Type B pancreatic cell (in vitro differentiated cells): ENCODE results near the gene MAML2. TPM values are rescaled to one million over a fixed set of nuclear protein-coding genes. Genes with fewer than 3 reads are reported as not detected.

Experiments
- DNase-seq: peaks from one replicate; pipeline ENCODE4 v3.0.0; 2021; ENCODE audit warnings: mixed read lengths; ENCODE audit not compliant: unreplicated experiment; ENCODE audit errors: extremely low spot score
- H3K27ac Mint-ChIP-seq: 2 replicates; pipeline ENCODE4 v1.8.0; 2021; ENCODE audit warnings: mild to moderate bottlenecking, mixed read lengths
- H3K27me3 Mint-ChIP-seq: 2 replicates; pipeline ENCODE4 v1.8.0; 2021; ENCODE audit warnings: mixed read lengths
- H3K36me3 Mint-ChIP-seq: 2 replicates; pipeline ENCODE4 v1.8.0; 2021; ENCODE audit warnings: mixed read lengths
- H3K4me1 Mint-ChIP-seq: one replicate; pipeline ENCODE4 v1.8.0; 2021; ENCODE audit warnings: mixed read lengths; ENCODE audit not compliant: unreplicated experiment
- H3K4me3 Mint-ChIP-seq: 2 replicates; pipeline ENCODE4 v1.8.0; 2021; ENCODE audit warnings: mild to moderate bottlenecking, mixed read lengths
- H3K9me3 Mint-ChIP-seq: 2 replicates; pipeline ENCODE4 v1.8.0; 2021; ENCODE audit warnings: mixed read lengths
- CTCF ChIP-seq: fragments of 200-600 bp; sonication (generic); conservative IDR thresholded peaks from 2 replicates; pipeline ENCODE4 v1.5.0; 2021; ENCODE audit warnings: antibody characterized with exemption, mild to moderate bottlenecking
- total RNA-seq: library from RNA; stranded (reverse); gene quantifications from 2 replicates; pipeline ENCODE4 v1.2.1, GENCODE V29; 2021; ENCODE audit warnings: low replicate concordance

The MAML2 gene
- total RNA-seq, 1 donor from 2014 or later: 20.8 TPM

DNA sequence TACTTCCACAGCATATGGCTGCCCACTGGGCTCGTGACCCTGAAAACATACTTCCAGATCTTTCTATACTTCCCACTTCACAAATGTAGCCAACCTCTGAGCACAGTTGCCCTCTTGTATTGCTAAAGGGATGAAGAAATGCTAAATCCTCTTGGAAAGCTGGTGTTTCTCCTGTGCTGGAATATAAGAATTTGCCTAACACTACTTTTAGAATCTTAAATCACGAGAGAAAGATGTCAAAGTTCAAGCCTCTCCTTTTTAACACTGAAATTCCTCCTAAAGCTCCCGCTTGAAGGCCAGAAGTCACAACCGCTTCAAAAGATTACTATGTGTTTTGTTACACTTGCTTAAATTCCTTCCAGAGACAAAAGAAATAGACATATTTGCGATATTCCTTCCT is 21.9 kb downstream of the MAML2 start:
- no peak for DNase-seq
- Mint-ChIP-seq H3K27ac (no peak overlapping the region), H3K4me1 (peaks cover 34% of the 10 kb centered on the region), H3K4me3 (no peak overlapping the region), H3K36me3 (peaks cover 32% of the 10 kb centered on the region), H3K9me3 (peaks cover 9% of the 10 kb centered on the region), H3K27me3 (no peaks in the 10 kb centered on the region)
- TF ChIP-seq CTCF: no peak

DNA sequence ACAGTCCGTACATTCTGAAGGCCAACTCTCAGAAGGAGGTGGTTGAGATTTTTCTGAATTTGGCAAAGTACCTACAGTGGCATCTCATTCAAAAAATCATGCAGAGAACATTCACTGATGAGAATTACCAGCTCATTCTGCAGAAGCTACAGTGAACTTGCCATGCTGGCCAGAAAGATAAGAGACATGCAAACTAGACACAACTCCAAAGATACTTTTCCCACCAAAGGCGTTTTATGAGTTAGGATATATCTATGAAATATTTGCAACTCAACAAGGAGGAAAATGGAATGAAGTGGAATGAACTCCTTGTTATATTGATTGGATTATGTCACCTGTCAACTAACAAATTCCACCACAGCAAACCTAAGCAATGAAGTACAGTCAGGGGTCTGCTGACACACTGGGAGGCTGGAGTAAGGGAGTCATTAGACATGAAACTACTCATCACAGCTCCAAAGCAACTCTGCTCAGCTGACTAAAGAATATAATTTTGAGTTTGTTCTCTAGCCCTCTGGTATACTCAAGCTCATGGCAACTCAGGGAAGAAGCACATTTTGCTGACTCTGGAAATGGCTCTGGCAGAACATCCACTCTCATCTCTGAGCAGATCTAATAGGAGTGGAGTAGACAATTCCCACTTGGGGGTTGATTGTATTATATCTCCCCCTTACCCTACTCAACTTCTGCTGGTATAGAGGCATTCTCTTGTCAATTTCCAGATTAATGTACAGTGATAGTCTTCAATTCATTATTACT is 22.9 kb downstream of the MAML2 start:
- Mint-ChIP-seq H3K9me3 (peaks cover 9% of the 10 kb centered on the region), H3K4me3 (no peak overlapping the region), H3K27ac (peak overlapping the region; percentile 15), H3K27me3 (no peaks in the 10 kb centered on the region), H3K4me1 (peaks cover 32% of the 10 kb centered on the region), H3K36me3 (peaks cover 33% of the 10 kb centered on the region)
- TF ChIP-seq CTCF: no peak
- no peak for DNase-seq

DNA sequence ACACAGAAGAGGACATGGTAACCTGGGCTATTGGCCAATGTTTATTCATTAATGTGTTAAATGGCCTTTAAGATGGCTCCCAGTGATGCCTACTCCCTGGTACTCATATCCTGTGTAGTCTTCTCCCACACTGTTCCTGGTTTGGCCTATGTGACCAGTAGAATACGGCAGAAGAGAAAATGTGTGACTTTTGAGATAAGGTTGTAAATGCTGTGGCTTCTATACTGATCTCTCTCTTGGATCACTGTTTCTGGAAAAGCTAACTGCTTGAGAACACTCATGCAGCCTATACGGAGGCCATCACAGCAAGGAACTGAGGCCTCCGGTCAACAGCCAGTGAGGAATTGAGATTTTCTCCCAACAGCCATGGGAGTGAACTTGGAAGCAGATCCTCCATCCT is 24.1 kb downstream of the MAML2 start:
- no peak for TF ChIP-seq CTCF
- peaks cover 5% of the 10 kb centered on the region for H3K9me3 Mint-ChIP-seq
- DNase-seq: no peak
- peaks cover 40% of the 10 kb centered on the region for H3K36me3 Mint-ChIP-seq
- peaks cover 43% of the 10 kb centered on the region for H3K4me1 Mint-ChIP-seq
- H3K4me3 Mint-ChIP-seq: no peak overlapping the region
- H3K27me3 Mint-ChIP-seq: no peaks in the 10 kb centered on the region
- no peak overlapping the region for H3K27ac Mint-ChIP-seq

- H3K4me3 Mint-ChIP-seq: no peak overlapping the region
- H3K27me3 Mint-ChIP-seq: no peaks in the 10 kb centered on the region
- no peak for TF ChIP-seq CTCF
- peaks cover 38% of the 10 kb centered on the region for H3K36me3 Mint-ChIP-seq
- H3K4me1 Mint-ChIP-seq: peaks cover 47% of the 10 kb centered on the region
- H3K27ac Mint-ChIP-seq: peak overlapping the region; percentile 97
- peaks cover 4% of the 10 kb centered on the region for H3K9me3 Mint-ChIP-seq
- DNase-seq: no peak
These were observed 24.6 kb downstream of the MAML2 start for GRCh38 chr11:96318399-96318798.

- Mint-ChIP-seq H3K9me3 (peaks cover 4% of the 10 kb centered on the region), H3K27me3 (no peaks in the 10 kb centered on the region), H3K4me1 (peaks cover 52% of the 10 kb centered on the region), H3K27ac (peak overlapping the region; percentile 97), H3K4me3 (no peak overlapping the region), H3K36me3 (peaks cover 33% of the 10 kb centered on the region)
- DNase-seq: no peak
- TF ChIP-seq CTCF: no peak
These were observed 25.0 kb downstream of the MAML2 start for GRCh38 chr11:96317985-96318384.
